Erythroblast (primary cell): ENCODE data around the gene NTSR1.

Experiments used
- GATA1 ChIP-seq: IDR thresholded peaks from 2 replicates; pipeline ENCODE4 v1.6.1; 2011; ENCODE audit warnings: low read depth, mild to moderate bottlenecking, control low read depth, low read length, moderate library complexity
- POLR2A ChIP-seq: IDR thresholded peaks from 2 replicates; pipeline ENCODE4 v1.6.1; 2011; ENCODE audit warnings: mild to moderate bottlenecking, low read length

DNA sequence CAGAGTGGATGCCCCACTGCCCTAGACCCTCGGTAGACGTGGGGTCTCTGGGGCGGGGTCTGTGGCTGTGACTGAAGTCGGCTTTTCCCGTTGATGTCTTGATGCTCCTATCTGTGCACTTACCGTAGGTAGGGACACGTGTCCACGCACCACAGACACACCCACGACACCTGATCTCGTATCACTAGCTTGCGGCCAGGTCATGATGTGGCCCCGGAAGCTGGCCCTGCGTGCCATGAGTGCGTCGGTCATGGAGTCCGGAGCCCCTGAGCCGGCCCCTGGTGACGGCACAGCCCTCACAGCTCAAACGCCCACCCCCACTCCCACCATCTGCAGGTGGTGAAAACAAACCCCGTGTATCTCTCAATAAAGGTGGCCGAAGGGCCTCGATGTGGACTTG is 53.7 kb downstream of the NTSR1 start:
- TF ChIP-seq POLR2A (no peak), GATA1 (no peak)
